ENCODE measurements around the gene KRT71.

DNA sequence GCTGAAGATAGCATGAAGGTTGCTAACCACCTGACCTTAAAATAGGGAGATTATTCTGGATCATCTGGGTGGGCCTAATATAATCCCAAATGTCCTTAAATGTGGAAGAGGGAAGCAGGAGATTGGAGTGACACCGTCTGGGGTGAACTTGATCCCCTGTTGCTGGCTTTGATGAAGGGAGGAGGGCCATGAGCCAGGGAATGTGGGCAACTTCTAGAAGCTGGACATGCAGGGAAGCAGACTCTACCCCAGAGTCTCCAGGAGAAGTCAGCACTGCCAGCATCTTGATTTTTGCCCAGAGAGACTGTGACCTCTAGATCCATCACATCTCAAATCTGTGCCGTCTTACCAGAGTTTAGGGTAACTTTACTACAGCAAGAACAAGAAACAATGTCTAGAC is 23.5 kb downstream of the KRT71 start:
- TF ChIP-seq, protein P1, sequence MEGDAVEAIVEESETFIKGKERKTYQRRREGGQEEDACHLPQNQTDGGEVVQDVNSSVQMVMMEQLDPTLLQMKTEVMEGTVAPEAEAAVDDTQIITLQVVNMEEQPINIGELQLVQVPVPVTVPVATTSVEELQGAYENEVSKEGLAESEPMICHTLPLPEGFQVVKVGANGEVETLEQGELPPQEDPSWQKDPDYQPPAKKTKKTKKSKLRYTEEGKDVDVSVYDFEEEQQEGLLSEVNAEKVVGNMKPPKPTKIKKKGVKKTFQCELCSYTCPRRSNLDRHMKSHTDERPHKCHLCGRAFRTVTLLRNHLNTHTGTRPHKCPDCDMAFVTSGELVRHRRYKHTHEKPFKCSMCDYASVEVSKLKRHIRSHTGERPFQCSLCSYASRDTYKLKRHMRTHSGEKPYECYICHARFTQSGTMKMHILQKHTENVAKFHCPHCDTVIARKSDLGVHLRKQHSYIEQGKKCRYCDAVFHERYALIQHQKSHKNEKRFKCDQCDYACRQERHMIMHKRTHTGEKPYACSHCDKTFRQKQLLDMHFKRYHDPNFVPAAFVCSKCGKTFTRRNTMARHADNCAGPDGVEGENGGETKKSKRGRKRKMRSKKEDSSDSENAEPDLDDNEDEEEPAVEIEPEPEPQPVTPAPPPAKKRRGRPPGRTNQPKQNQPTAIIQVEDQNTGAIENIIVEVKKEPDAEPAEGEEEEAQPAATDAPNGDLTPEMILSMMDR (IDR thresholded peaks at IDR 0.05; ENCODE audit: low read depth, low read length), result no peak
- TF ChIP-seq MYC (IDR thresholded peaks at IDR 0.05; ENCODE audit: low read depth, low read length) (no peak), POLR2A (IDR thresholded peaks at IDR 0.05; ENCODE audit: extremely low read depth, insufficient read length) (no peak)
